HG03565 (cell line): Measurements from ENCODE around the gene CERS3.
"Not testable (repeated sequence)": the region's sequence is repeated elsewhere in the genome, so short reads cannot be mapped to it uniquely, and the experiment has no call there.

Source experiments
- ATAC-seq: cut with Tn5 transposase; IDR thresholded peaks from one replicate; pipeline ENCODE4 v1.9.1; 2021; ENCODE audit warnings: mild to moderate bottlenecking, moderate library complexity; ENCODE audit not compliant: unreplicated experiment

CERS3 gene

DNA sequence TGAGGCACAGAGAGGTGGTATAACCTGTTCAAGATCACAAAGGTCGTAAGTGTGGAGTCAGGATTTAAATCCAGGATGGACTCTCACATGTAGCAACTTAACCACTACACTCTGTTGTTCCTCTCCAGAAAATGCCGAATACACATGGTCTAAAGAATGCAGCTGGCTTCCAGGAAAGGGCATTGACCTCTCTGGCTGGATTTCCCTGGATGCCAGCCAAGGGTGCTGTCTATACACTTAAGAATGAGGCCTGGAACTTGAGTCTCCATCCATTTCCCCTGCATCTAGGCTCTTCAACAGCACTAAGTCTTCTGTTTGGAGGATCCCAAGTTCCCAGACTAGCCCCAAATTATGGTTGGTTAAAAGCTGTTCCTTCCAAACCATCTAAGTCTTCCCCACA is 60.5 kb downstream of the CERS3 start:
- no peak for ATAC-seq

DNA sequence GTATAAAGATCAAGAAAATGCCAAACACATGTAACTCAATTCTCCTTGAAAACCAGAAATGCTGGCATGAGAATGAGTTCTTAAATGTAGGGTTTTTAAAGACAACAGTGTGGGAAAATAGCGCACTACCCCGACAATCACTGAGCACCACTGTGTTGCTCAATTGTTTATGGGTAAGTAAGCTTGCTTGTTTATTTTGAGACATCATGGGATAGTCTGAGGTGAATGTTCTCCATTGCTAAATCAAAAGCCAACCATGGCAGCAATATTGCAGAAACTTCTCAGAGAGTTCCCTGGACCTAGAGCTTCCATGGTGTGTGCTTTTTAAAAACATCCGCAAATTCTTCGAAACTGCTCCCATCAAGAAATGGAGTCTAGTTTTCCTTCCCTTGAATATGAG is 62.7 kb downstream of the CERS3 start:
- ATAC-seq: no peak

DNA sequence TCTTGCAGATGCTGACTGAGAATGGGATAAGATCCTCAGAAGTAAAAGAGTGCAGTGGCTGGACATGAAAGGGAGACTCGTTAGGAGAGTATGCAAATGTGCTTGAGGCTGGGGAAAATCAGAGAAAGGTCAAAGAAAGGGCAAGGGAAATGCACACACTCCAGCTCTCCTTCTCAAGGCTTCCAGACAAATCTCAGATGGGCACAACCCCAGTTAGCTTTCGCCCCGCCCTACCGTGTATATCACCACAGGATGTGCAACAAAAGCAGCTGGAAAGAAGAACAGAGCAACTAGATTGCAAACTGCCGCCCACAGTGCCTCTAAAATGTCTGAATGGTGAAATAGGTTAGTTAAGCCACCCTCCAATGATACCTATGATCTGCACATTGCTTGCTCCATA is 63.9 kb downstream of the CERS3 start:
- ATAC-seq: no peak

DNA sequence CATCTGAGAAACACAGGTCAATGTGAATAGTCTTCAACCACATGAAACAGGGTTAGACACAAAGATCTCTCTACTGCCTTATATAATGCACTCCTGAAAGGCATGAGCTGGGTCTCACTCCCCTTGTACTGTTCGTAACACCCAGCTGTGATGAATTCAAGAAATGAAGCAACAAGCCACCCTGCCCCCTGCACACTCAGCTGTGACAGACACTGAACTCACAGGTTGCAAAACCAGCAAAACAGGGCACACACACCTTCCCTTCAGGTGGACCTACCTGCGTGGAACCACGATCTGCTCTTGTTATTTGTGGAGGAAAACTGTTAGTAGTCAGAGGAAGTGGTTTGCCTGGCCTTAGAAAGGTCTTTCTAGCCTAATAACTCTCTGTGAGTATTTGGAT is 64.5 kb downstream of the CERS3 start:
- ATAC-seq: no peak

DNA sequence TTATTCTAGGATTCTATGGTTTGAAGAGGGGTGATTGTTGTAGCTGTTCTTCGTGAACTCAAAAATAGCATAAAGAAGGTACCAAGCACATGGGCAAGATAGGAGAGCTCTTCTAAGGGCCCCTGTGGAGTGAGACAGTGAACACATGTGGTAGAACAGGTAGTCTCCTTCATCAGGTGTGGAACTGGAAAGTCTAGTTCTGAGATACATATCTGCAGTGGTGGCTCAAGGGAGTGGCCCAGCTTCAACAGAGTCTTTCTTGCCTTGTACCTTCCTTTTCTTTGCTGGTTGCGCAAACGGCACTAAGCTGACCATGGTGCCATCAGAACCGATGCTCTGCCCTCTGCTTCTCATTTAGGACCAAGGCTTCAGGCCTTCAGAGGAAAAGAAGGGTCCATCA is 65.2 kb downstream of the CERS3 start:
- ATAC-seq: no peak

DNA sequence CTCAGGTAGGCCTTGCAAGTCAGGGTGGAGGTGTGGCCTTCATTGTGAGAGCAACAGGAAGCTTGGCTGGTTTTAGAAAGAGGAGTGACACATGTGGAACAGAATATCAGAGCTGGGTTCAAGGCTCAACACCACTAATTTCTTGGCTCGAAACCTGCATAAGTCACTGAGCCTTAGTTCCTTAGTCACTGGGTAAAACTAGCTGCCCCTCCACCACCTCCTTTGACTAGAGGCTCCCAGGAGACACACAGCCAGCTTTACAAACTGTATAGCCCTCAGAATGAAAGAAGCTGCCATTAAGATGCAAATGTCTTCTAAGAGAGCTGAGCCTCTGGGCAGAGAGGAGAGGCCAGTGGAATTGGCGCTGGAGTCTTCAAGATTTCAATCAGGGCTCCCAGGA is 67.7 kb downstream of the CERS3 start:
- peak; percentile 38 for ATAC-seq

DNA sequence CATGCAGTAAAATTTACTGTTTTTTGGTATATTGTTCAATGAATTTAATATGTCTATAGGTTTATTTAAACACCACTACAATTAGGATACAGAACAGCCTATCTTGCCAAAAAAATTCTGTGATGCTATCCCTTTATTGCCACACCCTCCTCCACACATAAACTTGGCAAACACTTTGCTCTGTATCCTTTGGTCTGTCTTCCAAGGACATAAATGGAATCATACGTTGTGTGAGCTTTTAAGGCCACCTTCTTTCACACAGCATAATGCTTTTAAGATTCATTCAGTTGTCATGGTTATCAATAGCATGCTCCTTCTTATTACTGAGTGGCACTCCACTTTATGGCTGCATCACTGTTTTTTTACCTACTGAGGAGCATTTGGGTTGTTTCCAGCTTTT is 71.5 kb downstream of the CERS3 start:
- ATAC-seq: no peak

DNA sequence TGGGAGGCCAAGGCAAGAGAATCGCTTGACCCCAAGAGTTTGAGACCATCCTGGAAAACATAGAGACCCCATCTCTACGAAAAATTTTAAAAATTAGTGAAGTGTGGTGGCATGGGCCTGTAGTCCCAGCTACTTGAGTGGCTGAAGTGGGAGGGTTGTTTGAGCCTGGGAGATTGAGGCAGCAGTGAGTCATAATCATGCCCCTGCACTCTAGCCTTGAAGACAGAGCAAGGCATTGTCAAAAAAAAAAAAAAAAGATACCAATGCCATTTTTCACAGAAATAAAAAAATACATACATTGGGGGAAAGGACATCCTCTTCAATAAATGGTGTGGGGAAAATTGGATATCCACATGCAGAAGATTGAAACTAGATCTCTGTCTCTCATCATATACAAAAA is 74.6 kb downstream of the CERS3 start:
- ATAC-seq: no peak

DNA sequence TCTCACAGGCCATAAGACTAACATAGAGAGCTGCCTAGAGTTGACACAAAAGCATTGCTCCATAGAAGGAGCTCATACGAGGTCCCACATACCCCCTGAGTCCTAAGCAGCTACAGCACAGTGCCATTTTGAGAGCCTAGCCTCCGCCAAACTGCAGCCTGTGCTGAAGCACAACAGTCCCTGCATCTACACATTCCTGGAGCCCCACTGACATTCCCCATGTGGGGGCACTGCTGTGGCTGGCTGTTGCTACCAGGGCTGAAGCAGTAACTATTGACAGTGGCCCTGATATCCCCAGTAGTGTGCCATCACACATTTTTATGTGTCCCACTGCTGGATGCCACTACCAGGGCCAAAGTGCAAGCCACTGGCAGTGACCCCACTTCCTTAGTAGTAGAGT is 80.3 kb downstream of the CERS3 start:
- ATAC-seq: no peak

DNA sequence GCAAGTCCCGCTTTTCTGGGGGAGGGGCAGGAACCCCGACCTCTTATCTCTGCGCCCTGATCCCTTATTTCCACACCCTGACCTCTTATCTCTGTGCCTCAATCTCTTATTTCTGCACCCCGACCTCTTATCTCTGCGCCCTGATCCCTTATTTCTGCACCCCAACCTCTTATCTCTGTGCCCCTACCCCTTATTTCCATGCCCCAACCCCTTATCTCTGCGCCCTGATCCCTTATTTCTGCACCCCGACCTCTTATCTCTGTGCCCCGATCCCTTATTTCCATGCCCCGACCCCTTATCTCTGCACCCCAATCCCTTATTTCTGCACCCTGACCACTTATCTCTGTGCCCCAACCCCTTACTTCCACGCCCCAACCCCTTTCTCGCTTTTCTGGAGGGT is 87.7 kb downstream of the CERS3 start:
- ATAC-seq: not testable (repeated sequence)

DNA sequence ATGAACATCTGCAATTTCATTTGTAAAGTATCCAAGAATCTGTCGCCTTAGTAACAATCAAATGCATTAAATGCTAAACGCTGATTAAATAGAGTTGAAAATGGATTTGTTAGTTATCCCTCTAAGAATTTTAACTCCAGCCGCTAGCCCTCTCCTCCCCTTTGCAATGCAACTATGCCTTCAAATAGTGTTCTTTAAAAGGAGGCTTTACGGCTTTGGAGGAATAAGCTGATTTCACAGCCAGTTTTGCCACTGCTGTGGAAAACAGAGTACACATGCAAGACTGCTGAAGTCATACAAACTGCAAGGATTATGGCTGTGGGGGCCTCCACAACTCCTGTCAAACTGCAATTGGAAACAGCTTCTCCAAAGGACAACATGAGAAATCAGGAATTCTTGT is 89.2 kb downstream of the CERS3 start:
- no peak for ATAC-seq

DNA sequence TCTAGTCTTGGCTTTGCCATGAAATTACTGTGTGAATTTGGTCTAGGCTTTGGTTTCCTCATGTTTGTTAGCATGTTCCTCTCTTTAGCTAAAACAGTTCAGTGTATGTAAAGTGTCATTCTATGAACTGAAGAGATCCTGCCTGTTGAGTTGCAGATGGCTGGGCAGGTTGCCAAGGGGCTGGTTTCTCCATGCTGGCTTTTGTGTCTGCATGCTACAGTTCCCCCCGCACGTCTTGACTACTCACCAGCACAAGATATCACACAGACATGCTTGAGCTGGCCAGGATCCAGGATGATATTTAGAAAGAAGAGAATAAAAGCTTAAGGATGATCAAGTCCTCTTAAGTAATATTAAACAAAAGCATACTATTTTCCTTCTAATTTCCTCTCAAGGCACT is 90.2 kb downstream of the CERS3 start:
- ATAC-seq: no peak

DNA sequence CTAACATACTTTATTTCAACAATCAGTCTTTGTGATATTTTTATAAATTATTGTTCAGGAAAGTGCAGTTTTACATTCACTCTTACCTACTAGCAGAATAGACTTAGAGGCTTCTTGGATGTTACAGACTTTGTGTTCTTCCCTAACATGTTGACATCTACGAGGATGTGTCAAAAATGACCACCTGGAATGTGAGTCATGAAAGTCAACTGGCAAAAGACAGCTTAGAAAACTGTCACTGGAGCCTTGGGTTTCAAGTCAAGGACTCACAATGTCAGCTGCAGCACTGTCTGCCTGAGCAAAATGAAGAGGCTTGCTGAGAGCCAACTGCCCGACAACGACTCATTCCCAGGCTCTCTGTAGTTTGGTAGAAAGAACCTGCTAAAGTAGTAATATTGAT is 91.5 kb downstream of the CERS3 start:
- no peak for ATAC-seq

DNA sequence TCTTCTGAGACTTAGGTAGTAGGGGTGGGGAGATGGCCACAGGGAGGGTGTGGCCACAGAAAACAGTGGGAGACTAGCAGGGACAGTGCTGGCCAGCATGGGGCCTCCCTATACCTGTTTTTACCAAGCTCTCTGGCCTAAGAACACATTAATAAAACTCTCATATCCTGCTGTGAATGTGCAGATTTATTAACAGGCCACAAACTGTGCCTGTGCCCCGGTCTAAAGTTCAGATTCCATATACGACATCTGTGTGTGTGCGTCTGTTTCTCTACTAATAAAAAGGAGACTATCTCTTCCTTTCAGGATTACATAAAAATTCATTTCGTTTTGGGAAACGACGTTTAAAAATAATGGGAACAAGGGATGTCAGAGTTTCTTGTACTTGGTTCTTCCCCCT is 94.2 kb downstream of the CERS3 start:
- no peak for ATAC-seq

DNA sequence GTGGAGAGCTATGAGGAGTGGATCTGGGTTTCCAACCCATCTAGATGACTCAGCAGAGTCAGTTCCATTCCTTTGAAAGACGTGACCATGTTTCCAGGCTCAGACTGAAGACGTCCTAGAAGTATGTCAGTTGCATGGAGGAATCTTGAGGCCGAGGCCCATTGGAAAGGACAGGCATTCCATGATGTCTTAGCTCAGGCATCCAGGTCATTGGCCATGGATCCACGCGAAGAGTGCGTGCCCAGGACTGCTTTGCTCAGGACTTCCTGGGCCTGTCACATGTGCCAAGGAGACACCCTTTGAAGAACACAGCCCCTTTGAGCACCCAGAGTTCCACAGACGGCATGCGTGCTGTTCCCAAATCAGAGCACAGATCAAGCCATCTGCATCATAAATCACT is 94.7 kb downstream of the CERS3 start:
- ATAC-seq: no peak

DNA sequence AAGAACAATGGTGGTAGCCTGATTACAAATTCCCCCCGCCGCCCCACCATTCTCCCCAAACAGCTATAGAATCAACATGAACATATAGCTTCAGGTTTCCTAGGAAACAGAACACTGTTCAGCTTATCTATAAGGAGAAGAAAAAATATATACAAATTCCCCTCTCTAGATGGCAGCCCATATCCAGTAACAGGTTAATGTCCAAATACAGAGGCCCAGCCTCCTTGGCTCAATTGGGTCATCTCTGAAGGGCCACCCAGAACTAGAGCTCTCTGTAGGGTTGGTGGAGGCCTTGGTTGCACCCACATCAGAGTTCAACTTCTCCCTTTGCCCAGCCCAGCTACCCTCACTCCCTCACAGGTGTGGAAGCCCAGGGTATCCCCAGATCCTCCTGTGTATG is 95.4 kb downstream of the CERS3 start:
- ATAC-seq: no peak

DNA sequence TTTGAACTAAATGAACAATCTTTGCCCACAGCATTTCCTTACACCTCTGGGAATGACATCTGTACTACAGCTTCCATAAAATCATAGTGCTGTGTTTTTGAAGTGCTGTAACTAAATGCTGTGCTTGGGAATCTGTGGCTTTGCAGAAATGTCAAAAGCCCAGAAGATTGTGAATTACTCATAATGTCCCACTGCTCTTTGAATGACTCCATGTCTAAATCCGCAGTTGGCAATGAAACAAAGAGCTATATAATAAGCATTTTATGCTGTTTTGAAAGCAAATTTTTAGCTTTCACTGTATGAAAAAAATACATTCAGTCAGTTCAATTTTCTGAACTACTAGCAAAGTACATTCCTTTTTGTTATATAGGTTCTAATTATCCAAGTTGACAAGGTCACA is 98.3 kb downstream of the CERS3 start:
- no peak for ATAC-seq

DNA sequence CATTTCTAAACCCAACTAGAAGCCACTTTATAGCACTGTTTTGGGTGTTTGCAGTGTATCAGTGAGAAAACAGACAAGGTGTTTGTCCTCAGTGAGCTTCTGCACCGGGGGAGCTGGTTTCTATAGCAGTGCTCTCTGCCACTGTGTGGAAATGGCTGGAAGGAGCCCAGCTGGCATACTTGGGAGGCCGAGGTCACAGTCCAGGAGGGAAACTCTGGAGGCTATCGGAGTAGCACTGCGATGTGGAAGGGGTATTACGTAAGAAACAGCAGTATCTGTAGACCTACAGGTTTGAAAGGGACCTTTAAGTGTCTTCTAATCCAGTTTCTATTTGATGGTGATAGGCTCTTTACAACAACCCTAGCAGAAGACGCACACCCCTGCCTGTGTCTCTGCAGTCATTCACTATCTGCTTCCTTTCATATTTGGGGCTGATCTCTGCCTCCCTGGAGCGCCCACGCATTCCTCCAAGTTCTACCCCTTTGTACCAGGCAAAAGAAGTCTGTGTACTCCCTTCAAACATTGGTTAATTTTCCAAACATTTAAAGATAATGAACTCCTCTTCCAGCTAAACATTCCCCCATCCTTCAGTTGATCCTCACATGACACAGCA is 99.5 kb downstream of the CERS3 start:
- no peak for ATAC-seq

DNA sequence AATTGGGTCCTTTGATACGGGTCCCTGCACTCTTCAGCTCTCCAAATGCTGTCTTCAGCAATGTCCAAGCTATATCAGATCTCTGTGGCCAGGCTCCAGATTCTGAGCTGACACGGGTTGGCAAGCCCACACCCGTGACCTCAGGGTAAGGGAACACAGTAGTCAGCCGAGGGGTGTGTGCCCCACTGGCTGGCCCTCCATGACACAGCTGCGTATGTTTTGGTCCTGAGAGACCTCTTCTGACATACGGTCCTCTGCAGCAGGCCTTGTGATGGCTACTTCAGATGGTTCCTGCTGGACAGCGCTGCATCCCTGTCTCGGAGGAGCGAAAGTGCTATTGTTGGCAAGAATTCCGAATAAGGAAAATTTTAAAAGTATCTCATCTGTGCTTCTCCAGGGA is 101.8 kb downstream of the CERS3 start:
- no peak for ATAC-seq

DNA sequence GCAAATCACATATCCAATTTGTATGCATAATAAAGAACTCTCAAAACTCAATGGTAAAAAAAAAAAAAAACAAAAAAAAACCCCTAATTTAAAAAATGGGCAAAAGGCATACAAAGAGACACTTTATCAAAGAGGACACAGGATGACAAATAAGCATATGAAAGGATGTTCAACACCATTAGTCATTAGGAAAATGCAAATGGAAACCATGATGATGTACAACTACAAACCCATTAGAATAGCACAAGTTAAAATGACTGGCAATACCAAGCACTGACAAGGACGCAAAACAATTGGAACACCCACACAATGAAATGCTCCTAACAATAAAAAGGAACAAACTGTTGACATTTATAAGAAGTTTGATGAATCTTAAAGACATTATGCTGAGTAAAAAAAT is 123.6 kb downstream of the CERS3 start:
- ATAC-seq: no peak

DNA sequence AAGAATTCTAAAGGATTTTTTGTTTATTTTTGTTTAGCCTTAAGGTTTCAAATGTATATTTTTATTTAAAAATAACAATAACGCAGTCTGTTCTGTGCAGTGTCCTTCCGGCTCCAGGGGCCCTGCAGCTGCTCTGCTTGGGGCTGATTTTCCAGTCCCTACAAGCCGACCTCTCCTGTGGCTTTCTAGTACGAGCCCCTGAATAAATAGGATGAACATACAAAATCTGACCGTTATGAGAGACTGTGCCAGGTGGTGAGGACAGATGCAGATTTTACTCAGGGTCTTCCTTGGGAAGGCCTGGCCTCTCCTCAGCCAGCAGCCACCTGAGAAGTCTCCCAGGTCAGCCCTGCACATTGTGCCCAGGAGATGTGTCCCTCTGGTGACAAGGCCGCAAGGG is 127.8 kb downstream of the CERS3 start:
- ATAC-seq: no peak

DNA sequence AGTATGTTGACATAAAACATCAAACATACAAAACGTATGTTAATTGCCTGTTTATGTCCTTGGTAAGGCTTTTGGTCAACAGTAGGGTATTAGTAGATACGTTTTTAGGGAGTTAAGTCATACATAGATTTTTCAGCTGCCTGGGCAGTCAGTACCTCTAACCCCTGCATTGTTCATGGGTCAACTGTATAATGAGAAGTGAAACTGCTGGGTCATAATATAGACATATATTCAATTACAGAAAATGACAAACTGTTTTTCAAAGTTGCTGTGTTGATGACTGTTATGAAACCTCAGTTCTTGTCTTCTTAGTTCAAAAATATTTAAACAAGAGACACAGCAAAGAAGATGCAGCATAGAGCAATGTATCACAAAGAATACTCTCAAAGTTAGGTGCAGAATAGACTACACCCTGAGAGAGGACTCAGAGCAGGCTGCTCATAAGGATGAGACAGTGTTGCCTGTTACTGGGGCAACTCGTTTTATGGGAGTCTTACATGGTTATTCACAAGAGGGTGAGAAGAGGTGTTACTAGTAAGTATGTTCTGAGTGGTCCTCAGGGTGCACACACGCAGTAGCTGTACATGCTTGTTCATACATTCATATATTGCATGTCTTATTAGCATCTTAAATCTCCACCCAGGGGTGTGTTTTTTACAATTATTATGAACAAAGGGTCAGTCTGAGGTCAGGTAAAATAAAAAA is 133.9 kb downstream of the CERS3 start:
- no peak for ATAC-seq

DNA sequence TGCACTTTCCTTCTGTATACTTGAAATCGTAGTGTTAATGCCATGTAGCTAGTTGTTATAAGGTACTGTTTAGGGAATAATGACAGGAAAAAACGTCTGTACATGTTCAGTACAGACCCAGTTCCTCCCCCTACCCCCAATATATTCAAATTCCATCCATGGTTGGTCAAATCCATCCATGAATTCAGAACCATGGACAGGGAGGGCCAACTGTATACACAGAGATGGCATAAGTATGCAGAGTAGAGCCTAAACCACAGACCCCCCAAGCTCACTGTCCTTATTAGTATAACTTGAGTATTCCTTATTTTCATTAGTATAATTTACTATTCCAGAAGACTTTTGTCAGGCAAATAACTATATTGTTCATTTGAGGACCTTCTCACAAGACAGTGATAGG is 135.7 kb downstream of the CERS3 start:
- no peak for ATAC-seq
